NCI-H69 (cell line): Measurements from ENCODE around the gene GPATCH8.
"Not testable (repeated sequence)": the region's sequence is repeated elsewhere in the genome, so short reads cannot be mapped to it uniquely, and the experiment has no call there.

ENCODE experiments used
- DNase-seq: peaks from one replicate; lab custom pipeline; 2025; lab: John Stamatoyannopoulos, UW

Gene GPATCH8

GRCh38 chr17:44527102-44527501 is 23.9 kb upstream of the GPATCH8 start:
- DNase-seq: no peak

GRCh38 chr17:44523672-44523972 is 20.4 kb upstream of the GPATCH8 start:
- DNase-seq: no peak

- DNase-seq: peak; percentile 81
Measured at GRCh38 chr17:44522883-44523671, 19.9 kb upstream of the GPATCH8 start.

GRCh38 chr17:44518032-44518431 is 14.8 kb upstream of the GPATCH8 start:
- DNase-seq: no peak

GRCh38 chr17:44511241-44512134 is 8.3 kb upstream of the GPATCH8 start:
- DNase-seq: peak; percentile 38

GRCh38 chr17:44506939-44507604 is 3.9 kb upstream of the GPATCH8 start:
- not testable (repeated sequence) for DNase-seq

- peak; percentile 75 for DNase-seq
Measured at GRCh38 chr17:44502598-44503146, 534 bp downstream of the GPATCH8 start.

GRCh38 chr17:44501866-44502375 is 1.3 kb downstream of the GPATCH8 start:
- peak; percentile 48 for DNase-seq

- DNase-seq: no peak
Measured at GRCh38 chr17:44499722-44500121, 3.5 kb downstream of the GPATCH8 start.

- DNase-seq: no peak
Measured at GRCh38 chr17:44496815-44497214, 6.4 kb downstream of the GPATCH8 start.

- no peak for DNase-seq
Measured at GRCh38 chr17:44493339-44493738, 9.9 kb downstream of the GPATCH8 start.

- no peak for DNase-seq
Measured at GRCh38 chr17:44492706-44493272, 10.4 kb downstream of the GPATCH8 start.

GRCh38 chr17:44489581-44489980 is 13.6 kb downstream of the GPATCH8 start:
- DNase-seq: no peak

- peak; percentile 27 for DNase-seq
Measured at GRCh38 chr17:44487170-44487569, 16.0 kb downstream of the GPATCH8 start.

- no peak for DNase-seq
Measured at GRCh38 chr17:44473367-44473766, 29.8 kb downstream of the GPATCH8 start.

- DNase-seq: no peak
Measured at GRCh38 chr17:44469676-44470075, 33.5 kb downstream of the GPATCH8 start.

GRCh38 chr17:44467108-44467507 is 36.1 kb downstream of the GPATCH8 start:
- DNase-seq: no peak

GRCh38 chr17:44466339-44466738 is 36.9 kb downstream of the GPATCH8 start:
- no peak for DNase-seq

GRCh38 chr17:44465897-44466296 is 37.3 kb downstream of the GPATCH8 start:
- DNase-seq: no peak

- no peak for DNase-seq
Measured at GRCh38 chr17:44465276-44465675, 37.9 kb downstream of the GPATCH8 start.

GRCh38 chr17:44464037-44464436 is 39.2 kb downstream of the GPATCH8 start:
- DNase-seq: no peak

GRCh38 chr17:44451832-44452231 is 51.4 kb downstream of the GPATCH8 start:
- no peak for DNase-seq
